Hepatocyte (in vitro differentiated cells): ENCODE results near the gene SH3RF3. TPM values are rescaled to one million over a fixed set of nuclear protein-coding genes. Genes with fewer than 3 reads are reported as not detected.

ENCODE experiments used
- DNase-seq: peaks from one replicate; pipeline ENCODE4 v3.0.0-alpha.2; 2016; ENCODE audit warnings: low spot score
- H2AFZ ChIP-seq: fragments of 200-600 bp; sonication (generic); 2 replicates; pipeline ENCODE4 v1.6.0; 2016; ENCODE audit warnings: antibody characterized with exemption, mild to moderate bottlenecking
- H3K27ac ChIP-seq: fragments of 200-600 bp; sonication (generic); 2 replicates; pipeline ENCODE4 v1.5.1; 2016; ENCODE audit warnings: mild to moderate bottlenecking
- H3K27me3 ChIP-seq: fragments of 200-600 bp; sonication (generic); 2 replicates; pipeline ENCODE4 v1.6.1; 2016
- H3K36me3 ChIP-seq: fragments of 200-600 bp; sonication (generic); replicated peaks from 2 replicates; pipeline ENCODE4 v1.5.1; 2016; ENCODE audit warnings: low read depth; ENCODE audit not compliant: insufficient read depth
- H3K4me1 ChIP-seq: fragments of 200-600 bp; sonication (generic); 2 replicates; pipeline ENCODE4 v1.5.1; 2016; ENCODE audit warnings: mild to moderate bottlenecking, moderate library complexity; ENCODE audit not compliant: insufficient read depth
- H3K4me2 ChIP-seq: fragments of 200-600 bp; sonication (generic); 2 replicates; pipeline ENCODE4 v1.6.0; 2016
- H3K4me3 ChIP-seq: fragments of 200-600 bp; sonication (generic); 2 replicates; pipeline ENCODE4 v1.5.1; 2016; ENCODE audit warnings: mild to moderate bottlenecking
- H3K79me2 ChIP-seq: fragments of 200-600 bp; sonication (generic); 2 replicates; pipeline ENCODE4 v1.6.0; 2017; ENCODE audit warnings: mild to moderate bottlenecking
- H3K9me2 ChIP-seq: fragments of 200-600 bp; sonication (generic); replicated peaks from 2 replicates; pipeline ENCODE4 v1.6.0; 2017; ENCODE audit warnings: mild to moderate bottlenecking; ENCODE audit not compliant: insufficient read depth
- H3K9me3 ChIP-seq: fragments of 200-600 bp; sonication (generic); 2 replicates; pipeline ENCODE4 v1.5.1; 2016; ENCODE audit warnings: low read depth, mild to moderate bottlenecking
- H4K20me1 ChIP-seq: fragments of 200-600 bp; sonication (generic); 2 replicates; pipeline ENCODE4 v1.6.0; 2016; ENCODE audit warnings: mild to moderate bottlenecking; ENCODE audit not compliant: insufficient read depth, poor library complexity, severe bottlenecking
- EZH2 ChIP-seq: fragments of 200-600 bp; sonication (generic); IDR thresholded peaks from 2 replicates; pipeline ENCODE4 v1.6.1; 2016; ENCODE audit warnings: antibody characterized with exemption, mild to moderate bottlenecking, borderline replicate concordance
- EZH2phosphoT487 ChIP-seq: fragments of 200-600 bp; sonication (generic); IDR thresholded peaks from one replicate; pipeline ENCODE4 v1.6.1; 2018; ENCODE audit warnings: antibody characterized with exemption, mild to moderate bottlenecking, low read depth, moderate library complexity; ENCODE audit not compliant: unreplicated experiment, severe bottlenecking
- WGBS: methylation state at CpG from one replicate; pipeline ENCODE4 v1.1.6; 2016; ENCODE audit warnings: low lambda C conversion rate; ENCODE audit errors: missing lambda C conversion rate; 5-methylcytosine and 5-hydroxymethylcytosine counted together
- polyA plus RNA-seq: library from polyadenylated mRNA; unstranded; fragments of >200 nt; fragmentation: Nextera tagmentation; extraction: Ambion mirVana; gene quantifications from 2 replicates; pipeline ENCODE4 v1.2.1, GENCODE V29; 2016
- total RNA-seq: library from RNA; depleted of rRNA; stranded (reverse); fragments of >200 nt; gene quantifications from 2 replicates; pipeline ENCODE4 v1.2.3, GENCODE V29; 2014
- TF ChIP-seq, protein P1 (sequence below): fragments of 200-600 bp; sonication (generic); IDR thresholded peaks from 2 replicates; pipeline ENCODE4 v1.5.1; 2016; ENCODE audit warnings: antibody characterized with exemption, mild to moderate bottlenecking; ENCODE audit not compliant: poor library complexity

The SH3RF3 gene
- total and polyA plus RNA-seq, 2 experiments from 2014 or later, result 1.9 to 2.1 TPM

DNA sequence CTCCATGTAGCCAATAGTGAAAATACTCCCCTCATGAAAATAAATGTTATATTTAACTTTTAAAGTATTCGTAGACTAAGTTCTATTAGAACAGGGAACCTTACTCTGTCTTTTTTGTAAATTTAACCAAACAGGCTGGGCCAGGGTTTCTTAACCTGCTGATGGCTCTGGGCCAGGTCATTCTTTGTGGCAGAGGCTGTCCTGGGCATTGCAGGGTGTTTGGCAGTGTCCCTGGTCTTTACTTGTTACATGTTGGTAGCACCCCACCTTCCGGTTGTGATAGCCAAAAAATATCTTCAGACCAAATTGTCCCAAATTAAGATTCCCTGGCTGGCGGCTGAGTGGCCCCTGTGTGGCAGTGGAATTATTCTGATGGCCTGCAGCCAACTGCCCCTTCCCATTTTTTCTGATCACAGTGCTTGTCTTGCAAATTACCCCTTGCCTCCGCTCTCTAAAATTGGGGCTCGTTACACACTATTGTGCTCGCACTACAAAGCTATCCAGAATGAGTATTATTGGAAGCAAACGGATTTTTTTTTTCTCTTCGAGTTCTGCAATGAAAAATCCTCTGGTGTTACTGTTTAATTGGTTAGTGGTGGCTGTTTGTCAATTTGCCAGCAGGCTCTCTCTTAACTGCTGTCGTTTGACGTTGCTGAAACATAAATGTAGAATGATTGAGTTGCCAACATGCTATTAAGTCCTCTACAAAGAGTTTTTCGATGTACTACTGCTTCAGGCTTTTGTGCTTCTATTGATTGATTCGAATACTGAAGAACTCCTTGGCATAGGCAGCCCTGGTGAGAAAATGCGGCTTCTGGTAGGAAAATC is 216.9 kb downstream of the SH3RF3 start:
- WGBS, result 82% methylated on average over 13 of the region's 13 CpGs
- H3K4me1 ChIP-seq, result no peaks in the 10 kb centered on the region
- H3K4me2 ChIP-seq, result no peak overlapping the region
- H4K20me1 ChIP-seq, result no peaks in the 10 kb centered on the region
- DNase-seq, result no peak
- H3K9me3 ChIP-seq, result no peaks in the 10 kb centered on the region
- H3K27me3 ChIP-seq, result no peaks in the 10 kb centered on the region
- no peak overlapping the region for H2AFZ ChIP-seq
- H3K79me2 ChIP-seq, result no peaks in the 10 kb centered on the region
- H3K4me3 ChIP-seq, result no peak overlapping the region
- H3K27ac ChIP-seq, result no peak overlapping the region
- H3K36me3 ChIP-seq, result no peaks in the 10 kb centered on the region
- no peak for TF ChIP-seq EZH2
- TF ChIP-seq, protein P1, sequence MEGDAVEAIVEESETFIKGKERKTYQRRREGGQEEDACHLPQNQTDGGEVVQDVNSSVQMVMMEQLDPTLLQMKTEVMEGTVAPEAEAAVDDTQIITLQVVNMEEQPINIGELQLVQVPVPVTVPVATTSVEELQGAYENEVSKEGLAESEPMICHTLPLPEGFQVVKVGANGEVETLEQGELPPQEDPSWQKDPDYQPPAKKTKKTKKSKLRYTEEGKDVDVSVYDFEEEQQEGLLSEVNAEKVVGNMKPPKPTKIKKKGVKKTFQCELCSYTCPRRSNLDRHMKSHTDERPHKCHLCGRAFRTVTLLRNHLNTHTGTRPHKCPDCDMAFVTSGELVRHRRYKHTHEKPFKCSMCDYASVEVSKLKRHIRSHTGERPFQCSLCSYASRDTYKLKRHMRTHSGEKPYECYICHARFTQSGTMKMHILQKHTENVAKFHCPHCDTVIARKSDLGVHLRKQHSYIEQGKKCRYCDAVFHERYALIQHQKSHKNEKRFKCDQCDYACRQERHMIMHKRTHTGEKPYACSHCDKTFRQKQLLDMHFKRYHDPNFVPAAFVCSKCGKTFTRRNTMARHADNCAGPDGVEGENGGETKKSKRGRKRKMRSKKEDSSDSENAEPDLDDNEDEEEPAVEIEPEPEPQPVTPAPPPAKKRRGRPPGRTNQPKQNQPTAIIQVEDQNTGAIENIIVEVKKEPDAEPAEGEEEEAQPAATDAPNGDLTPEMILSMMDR, result no peak
- H3K9me2 ChIP-seq, result no peaks in the 10 kb centered on the region

GRCh38 chr2:109346601-109347228 is 217.7 kb downstream of the SH3RF3 start:
- WGBS, result 89% methylated on average over 12 of the region's 12 CpGs
- Histone ChIP-seq H3K4me2 (no peak overlapping the region), H3K4me3 (no peak overlapping the region)

DNA sequence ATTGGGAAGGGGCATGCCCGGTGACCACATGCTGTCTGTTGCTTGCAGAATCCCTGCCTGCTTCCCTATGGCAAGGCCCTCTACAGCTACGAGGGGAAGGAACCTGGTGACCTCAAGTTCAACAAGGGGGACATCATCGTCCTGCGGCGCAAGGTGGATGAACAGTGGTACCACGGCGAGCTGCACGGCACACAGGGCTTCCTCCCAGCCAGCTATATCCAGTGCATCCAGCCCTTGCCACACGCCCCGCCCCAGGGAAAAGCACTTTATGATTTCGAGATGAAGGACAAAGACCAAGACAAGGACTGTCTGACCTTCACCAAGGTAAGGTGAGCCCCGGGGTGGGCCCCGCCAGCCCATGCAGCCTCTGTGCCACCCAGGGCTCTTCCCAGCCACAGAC is 218.6 kb downstream of the SH3RF3 start:
- no peaks in the 10 kb centered on the region for H3K79me2 ChIP-seq
- TF ChIP-seq, protein P1, result no peak
- TF ChIP-seq EZH2phosphoT487 (no peak), EZH2 (no peak)
- H3K9me3 ChIP-seq, result no peaks in the 10 kb centered on the region
- no peaks in the 10 kb centered on the region for H4K20me1 ChIP-seq
- no peak overlapping the region for H3K27ac ChIP-seq
- no peaks in the 10 kb centered on the region for H3K27me3 ChIP-seq
- no peaks in the 10 kb centered on the region for H3K9me2 ChIP-seq
- no peak overlapping the region for H2AFZ ChIP-seq
- WGBS, result 96% methylated on average over 13 of the region's 13 CpGs
- no peak overlapping the region for H3K4me3 ChIP-seq
- H3K36me3 ChIP-seq, result no peaks in the 10 kb centered on the region
- H3K4me1 ChIP-seq, result no peaks in the 10 kb centered on the region
- no peak overlapping the region for H3K4me2 ChIP-seq
- DNase-seq, result no peak

More at GRCh38 chr2:109346601-109347228, 217.7 kb downstream of the SH3RF3 start:
- no peak overlapping the region for H2AFZ ChIP-seq
- H3K27ac ChIP-seq, result no peak overlapping the region
- DNase-seq, result no peak
- no peaks in the 10 kb centered on the region for H3K4me1 ChIP-seq
- no peaks in the 10 kb centered on the region for H4K20me1 ChIP-seq
- TF ChIP-seq, protein P1, result no peak
- no peak for TF ChIP-seq EZH2
- TF ChIP-seq EZH2phosphoT487, result no peak
- no peaks in the 10 kb centered on the region for H3K36me3 ChIP-seq
- H3K9me3 ChIP-seq, result no peaks in the 10 kb centered on the region
- no peaks in the 10 kb centered on the region for H3K27me3 ChIP-seq
- no peaks in the 10 kb centered on the region for H3K9me2 ChIP-seq
- H3K79me2 ChIP-seq, result no peaks in the 10 kb centered on the region
